ENCODE data around the gene S100Z. TPM values are rescaled to one million over a fixed set of nuclear protein-coding genes. Genes with fewer than 3 reads are reported as not detected.

S100Z gene
- total RNA-seq, 2 donors from 2014 or later: not detected

DNA sequence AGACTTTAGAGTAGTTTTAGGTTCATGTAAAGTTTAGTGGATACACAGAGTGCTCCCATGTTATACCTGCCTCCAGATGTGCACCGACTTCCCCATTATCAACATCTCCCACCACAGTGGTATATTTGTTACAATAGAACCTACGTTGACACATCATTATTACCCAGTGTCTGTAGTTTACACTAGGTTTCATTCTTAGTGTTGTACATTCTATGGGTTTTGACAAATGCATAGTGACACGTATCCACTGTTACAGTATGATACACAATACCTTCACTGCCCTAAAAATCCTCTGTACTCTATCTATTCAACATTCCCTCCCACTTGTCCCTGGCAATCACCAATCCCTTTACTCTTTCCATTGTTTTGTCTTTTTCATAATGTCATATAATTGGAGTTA is 68.7 kb downstream of the S100Z start:
- no peaks in the 10 kb centered on the region for H3K27me3 ChIP-seq
- H3K4me1 ChIP-seq: no peaks in the 10 kb centered on the region
- no peak overlapping the region for H3K9ac ChIP-seq (ENCODE audit: low read depth in 2 of 2, low read length in 2 of 2)
- no peaks in the 10 kb centered on the region for H3K9me3 ChIP-seq
- H3K27ac ChIP-seq: no peak overlapping the region
- H3K36me3 ChIP-seq: no peaks in the 10 kb centered on the region
- TF ChIP-seq, protein P1, sequence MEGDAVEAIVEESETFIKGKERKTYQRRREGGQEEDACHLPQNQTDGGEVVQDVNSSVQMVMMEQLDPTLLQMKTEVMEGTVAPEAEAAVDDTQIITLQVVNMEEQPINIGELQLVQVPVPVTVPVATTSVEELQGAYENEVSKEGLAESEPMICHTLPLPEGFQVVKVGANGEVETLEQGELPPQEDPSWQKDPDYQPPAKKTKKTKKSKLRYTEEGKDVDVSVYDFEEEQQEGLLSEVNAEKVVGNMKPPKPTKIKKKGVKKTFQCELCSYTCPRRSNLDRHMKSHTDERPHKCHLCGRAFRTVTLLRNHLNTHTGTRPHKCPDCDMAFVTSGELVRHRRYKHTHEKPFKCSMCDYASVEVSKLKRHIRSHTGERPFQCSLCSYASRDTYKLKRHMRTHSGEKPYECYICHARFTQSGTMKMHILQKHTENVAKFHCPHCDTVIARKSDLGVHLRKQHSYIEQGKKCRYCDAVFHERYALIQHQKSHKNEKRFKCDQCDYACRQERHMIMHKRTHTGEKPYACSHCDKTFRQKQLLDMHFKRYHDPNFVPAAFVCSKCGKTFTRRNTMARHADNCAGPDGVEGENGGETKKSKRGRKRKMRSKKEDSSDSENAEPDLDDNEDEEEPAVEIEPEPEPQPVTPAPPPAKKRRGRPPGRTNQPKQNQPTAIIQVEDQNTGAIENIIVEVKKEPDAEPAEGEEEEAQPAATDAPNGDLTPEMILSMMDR (IDR thresholded peaks at IDR 0.05): no peak
- no peak for DNase-seq
- intact Hi-C loops (cut with DNase I): no loop called here
- H3K4me3 ChIP-seq: no peak overlapping the region

DNA sequence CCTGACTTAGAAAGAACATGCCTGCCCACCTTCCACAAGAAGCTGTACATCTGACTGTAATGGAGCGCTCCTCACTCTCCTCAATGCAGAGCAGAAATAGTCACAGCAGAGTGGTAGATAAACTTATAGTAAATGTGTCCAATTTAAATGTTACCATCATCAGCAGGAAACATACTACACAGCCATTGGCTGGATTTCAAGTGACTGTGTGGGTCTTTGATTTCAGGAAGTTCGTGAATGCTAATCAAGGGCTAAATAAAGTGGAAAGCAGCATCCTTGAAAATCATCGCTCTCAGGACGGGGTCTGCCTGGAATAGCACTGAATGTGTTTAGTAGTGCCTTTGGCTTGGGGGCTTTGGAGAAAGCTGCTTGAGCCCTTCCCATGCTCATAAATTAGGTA is 70.7 kb downstream of the S100Z start:
- intact Hi-C loops (cut with DNase I): no loop called here
- Histone ChIP-seq H3K4me1 (no peaks in the 10 kb centered on the region), H3K4me3 (no peak overlapping the region)

DNA sequence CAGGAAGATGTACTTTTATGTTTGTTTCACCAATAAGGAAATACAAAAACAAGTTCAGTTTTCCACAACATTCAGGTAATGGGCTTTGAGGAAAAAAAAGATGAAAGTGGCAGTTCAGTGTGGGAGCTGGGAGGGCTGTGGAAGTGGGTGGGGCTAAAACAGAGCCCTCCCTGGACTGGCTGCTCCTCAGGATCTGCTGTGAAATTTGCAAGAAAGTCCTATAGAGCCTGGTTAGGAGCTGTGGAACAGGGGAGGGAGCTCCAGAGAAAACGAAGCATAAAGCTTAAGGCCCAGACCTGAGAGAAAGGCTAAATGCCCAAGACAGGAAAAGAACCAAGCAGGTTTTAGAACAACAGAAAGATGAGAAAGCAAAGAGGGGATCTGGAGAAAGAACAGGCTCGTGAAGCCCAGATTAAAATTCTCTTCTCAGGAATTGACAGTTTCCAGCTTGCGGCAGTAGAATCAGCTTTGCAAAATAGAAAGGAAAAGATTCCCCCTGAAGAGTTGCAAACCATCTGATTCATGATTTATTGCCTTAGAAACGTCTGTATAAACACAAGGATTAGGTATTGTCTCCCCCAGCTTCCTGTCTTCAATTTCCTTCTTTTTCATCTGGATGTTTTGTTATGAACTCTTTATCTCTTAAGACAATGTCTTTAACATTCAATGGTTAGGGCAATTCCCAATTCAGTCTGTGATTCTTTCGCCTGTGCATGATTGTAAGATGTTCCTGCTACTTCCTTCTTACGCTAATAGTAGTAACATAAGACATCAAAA is 76.7 kb downstream of the S100Z start:
- Histone ChIP-seq H3K9ac (ENCODE audit: low read depth in 2 of 2, low read length in 2 of 2) (no peak overlapping the region), H3K27ac (no peak overlapping the region), H3K4me1 (no peaks in the 10 kb centered on the region), H3K4me3 (no peak overlapping the region), H3K27me3 (no peaks in the 10 kb centered on the region), H3K36me3 (no peaks in the 10 kb centered on the region), H3K9me3 (no peaks in the 10 kb centered on the region)
- no peak for DNase-seq
- TF ChIP-seq, protein P1 (IDR thresholded peaks at IDR 0.05): no peak
- intact Hi-C loops (cut with DNase I): no loop called here

More for the DNA sequence above, 70.7 kb downstream of the S100Z start:
- Histone ChIP-seq H3K9ac (ENCODE audit: low read depth in 2 of 2, low read length in 2 of 2) (no peak overlapping the region), H3K27ac (no peak overlapping the region), H3K9me3 (no peaks in the 10 kb centered on the region), H3K27me3 (no peaks in the 10 kb centered on the region), H3K36me3 (no peaks in the 10 kb centered on the region)
- TF ChIP-seq, protein P1 (IDR thresholded peaks at IDR 0.05): no peak
- no peak for DNase-seq

DNA sequence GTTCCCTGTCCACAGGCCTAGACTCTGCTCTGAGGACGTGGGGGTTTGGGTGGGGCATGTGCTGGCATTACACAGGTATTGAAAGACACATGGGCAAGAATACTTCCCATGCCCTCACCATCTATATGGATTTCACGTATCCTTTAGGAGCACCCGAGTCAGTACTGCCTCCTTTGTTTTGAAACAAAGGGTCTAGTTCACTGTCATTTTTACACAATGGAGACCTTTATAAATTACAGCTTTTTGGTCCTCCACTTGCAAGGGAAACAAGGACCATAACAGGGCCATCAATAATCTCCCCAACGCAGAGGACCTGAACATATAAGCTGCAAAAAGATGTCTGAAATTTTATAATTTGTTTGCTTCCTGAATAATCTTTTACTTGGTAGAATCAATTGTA is 78.1 kb downstream of the S100Z start:
- Histone ChIP-seq H3K9me3 (no peaks in the 10 kb centered on the region), H3K4me3 (no peak overlapping the region), H3K27ac (no peak overlapping the region), H3K4me1 (no peaks in the 10 kb centered on the region), H3K27me3 (no peaks in the 10 kb centered on the region), H3K36me3 (no peaks in the 10 kb centered on the region), H3K9ac (ENCODE audit: low read depth in 2 of 2, low read length in 2 of 2) (no peak overlapping the region)
- TF ChIP-seq, protein P1 (IDR thresholded peaks at IDR 0.05): no peak
- intact Hi-C loops (cut with DNase I): no loop called here
- no peak for DNase-seq

DNA sequence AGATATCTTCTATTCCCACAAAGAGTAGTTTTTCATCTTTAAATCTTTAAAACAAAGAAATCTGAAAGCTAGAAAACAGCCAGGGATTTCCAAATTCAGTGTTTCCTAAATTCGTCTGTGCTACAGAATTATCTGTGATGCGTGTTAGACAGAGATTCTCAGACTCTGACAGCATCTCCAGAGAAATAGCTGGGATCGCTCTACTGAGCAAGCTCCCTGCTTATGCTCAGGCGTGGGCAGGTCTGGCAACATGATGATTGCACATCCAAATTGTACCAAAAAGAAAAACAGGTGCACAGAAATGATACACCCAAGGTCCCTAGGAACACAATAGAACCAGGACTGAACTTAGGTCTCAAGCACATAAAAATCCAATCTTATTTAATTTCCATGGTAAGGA is 80.3 kb downstream of the S100Z start:
- Histone ChIP-seq H3K9me3 (no peaks in the 10 kb centered on the region), H3K9ac (ENCODE audit: low read depth in 2 of 2, low read length in 2 of 2) (no peak overlapping the region), H3K4me1 (no peaks in the 10 kb centered on the region), H3K27me3 (no peaks in the 10 kb centered on the region), H3K4me3 (no peak overlapping the region), H3K27ac (no peak overlapping the region), H3K36me3 (no peaks in the 10 kb centered on the region)
- DNase-seq: no peak
- TF ChIP-seq, protein P1 (IDR thresholded peaks at IDR 0.05): no peak
- intact Hi-C loops (cut with DNase I): no loop called here
